Head of caudate nucleus (tissue), 42 donors: ENCODE measurements around the gene PCMT1.
A peak's percentile ranks its signal among the peaks of the same experiment; 100 is the strongest.
"Not testable (repeated sequence)": the region's sequence is repeated elsewhere in the genome, so short reads cannot be mapped to it uniquely, and the experiment has no call there.

Experiments used
- DNase-seq, 42 donors: peaks; one replicate each; pipeline versions ENCODE4 v3.0.0 to v3.0.0-alpha.2; 2020 to 2021; ENCODE audit warnings: mixed read lengths in 7 of 42
- intact Hi-C: fragments of 100-400 bp; cut with DNase I; formaldehyde crosslinking; loops from one replicate; pipeline ENCODE4 v1.15.0; 2022

The PCMT1 gene

GRCh38 chr6:149781715-149782114 lies 32.2 kb downstream of the PCMT1 start:
- intact Hi-C loops, result no loop called here
- no peak for DNase-seq

- intact Hi-C loops, result no loop called here
Measured at GRCh38 chr6:149782337-149782736, 32.8 kb downstream of the PCMT1 start.

GRCh38 chr6:149783551-149783950 lies 34.0 kb downstream of the PCMT1 start:
- intact Hi-C loops, result no loop called here
- no peak for DNase-seq

More at GRCh38 chr6:149782337-149782736, 32.8 kb downstream of the PCMT1 start:
- no peak for DNase-seq

GRCh38 chr6:149806127-149806526 lies 56.6 kb downstream of the PCMT1 start:
- intact Hi-C loops, result no loop called here
- no peak for DNase-seq

- intact Hi-C loops, result no loop called here
- no peak for DNase-seq
Measured at GRCh38 chr6:149809798-149810197, 60.3 kb downstream of the PCMT1 start.

GRCh38 chr6:149813351-149813750 lies 63.8 kb downstream of the PCMT1 start:
- no peak for DNase-seq
- intact Hi-C loops, result no loop called here

GRCh38 chr6:149815788-149816187 lies 66.2 kb downstream of the PCMT1 start:
- intact Hi-C loops, result no loop called here
- DNase-seq, result no peak

GRCh38 chr6:149820506-149820905 lies 71.0 kb downstream of the PCMT1 start:
- intact Hi-C loops, result no loop called here
- no peak for DNase-seq

GRCh38 chr6:149821492-149821891 lies 72.0 kb downstream of the PCMT1 start:
- intact Hi-C loops, result no loop called here
- no peak for DNase-seq

- DNase-seq, result no peak
Measured at GRCh38 chr6:149823013-149823412, 73.5 kb downstream of the PCMT1 start.

GRCh38 chr6:149825292-149825691 lies 75.8 kb downstream of the PCMT1 start:
- intact Hi-C loops, result no loop called here
- DNase-seq, result no peak

More at GRCh38 chr6:149823013-149823412, 73.5 kb downstream of the PCMT1 start:
- intact Hi-C loops, result no loop called here

GRCh38 chr6:149830731-149831307 lies 81.3 kb downstream of the PCMT1 start:
- intact Hi-C loops, result loop anchor here (5.0 to 10.0 kb wide), 4 partner anchors 36 to 184 kb away; partner anchors contain the start of gene RAET1G

GRCh38 chr6:149831308-149831820 lies 81.8 kb downstream of the PCMT1 start:
- peak; percentile 10 to 85 (median 67) for DNase-seq
- intact Hi-C loops, result loop anchor here (5.0 to 10.0 kb wide), 4 partner anchors 36 to 183 kb away; partner anchors contain the start of gene RAET1G

More at GRCh38 chr6:149830731-149831307, 81.3 kb downstream of the PCMT1 start:
- DNase-seq, result peak in 2 of 42 donors; percentile 35 to 39

GRCh38 chr6:149833651-149834050 lies 84.1 kb downstream of the PCMT1 start:
- no peak for DNase-seq
- intact Hi-C loops, result loop anchor here (5.0 to 10.0 kb wide), 4 partner anchors 34 to 181 kb away; partner anchors contain the start of gene RAET1G

GRCh38 chr6:149834513-149835481 lies 85.3 kb downstream of the PCMT1 start:
- peak in 37 of 42 donors; percentile 14 to 91 (median 72) for DNase-seq
- intact Hi-C loops, result loop anchor here (5.0 to 10.0 kb wide), 4 partner anchors 33 to 180 kb away; partner anchors contain the start of gene RAET1G

- intact Hi-C loops, result no loop called here
- peak in 40 of 42 donors; percentile 8 to 84 (median 47) for DNase-seq
Measured at GRCh38 chr6:149840345-149841075, 91.0 kb downstream of the PCMT1 start.

GRCh38 chr6:149842331-149842730 lies 92.8 kb downstream of the PCMT1 start:
- intact Hi-C loops, result no loop called here
- DNase-seq, result no peak

- intact Hi-C loops, result no loop called here
- DNase-seq, result no peak
Measured at GRCh38 chr6:149843051-149843633, 93.6 kb downstream of the PCMT1 start.

- intact Hi-C loops, DNase-seq: not testable (repeated sequence)
Measured at GRCh38 chr6:149844036-149844435, 94.5 kb downstream of the PCMT1 start.
